Upper lobe of left lung (tissue), 4 donors: ENCODE results near the gene LCOR.

Experiments used
- CTCF ChIP-seq, 6 experiments: fragments of 450-650 bp in 4 of 6; fragments of 200-600 bp in 2 of 6; sonication (generic) in 2 of 6; IDR thresholded peaks; one replicate each; pipeline ENCODE4 v1.5.1; 2016 to 2019; ENCODE audit warnings: antibody characterized with exemption in 6 of 6
- POLR2AphosphoS5 ChIP-seq, 2 donors: sonication (generic); formaldehyde crosslinking; IDR thresholded peaks; one replicate each; pipeline ENCODE4 v1.5.1; 2017; ENCODE audit warnings: antibody characterized with exemption in 2 of 2

DNA sequence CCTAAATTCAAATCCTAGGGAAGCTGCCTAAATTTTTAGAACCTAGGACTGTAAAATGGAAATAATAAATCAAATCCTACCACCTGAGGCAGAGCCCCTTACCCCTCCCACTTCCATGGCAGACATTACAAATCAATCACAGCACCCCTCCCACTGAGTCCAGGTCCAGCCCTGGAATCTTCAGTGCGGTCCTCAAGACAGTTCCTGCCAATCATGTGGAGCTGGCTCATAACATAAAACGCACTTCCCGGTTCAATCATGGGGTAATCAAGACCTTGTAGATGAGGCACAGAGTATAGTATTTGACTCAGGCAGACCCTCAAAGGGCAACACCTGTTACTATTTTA lies 196.7 kb downstream of the LCOR start:
- TF ChIP-seq CTCF (IDR thresholded peaks at IDR 0.05): no peak
- no peak for TF ChIP-seq POLR2AphosphoS5 (IDR thresholded peaks at IDR 0.05)
